Progenitor cell of endocrine pancreas (in vitro differentiated cells): ENCODE measurements around the gene C3orf62. TPM values are rescaled to one million over a fixed set of nuclear protein-coding genes. Genes with fewer than 3 reads are reported as not detected.

Source experiments
- DNase-seq: peaks from one replicate; pipeline ENCODE4 v3.0.0; 2021; ENCODE audit warnings: low spot score; ENCODE audit not compliant: unreplicated experiment
- H3K27ac Mint-ChIP-seq: 2 replicates; pipeline ENCODE4 v1.8.0; 2021; ENCODE audit warnings: mild to moderate bottlenecking, moderate library complexity, mixed read lengths
- H3K27me3 Mint-ChIP-seq: 2 replicates; pipeline ENCODE4 v1.8.0; 2021; ENCODE audit warnings: mixed read lengths
- H3K36me3 Mint-ChIP-seq: 2 replicates; pipeline ENCODE4 v1.8.0; 2022; ENCODE audit warnings: mixed read lengths; ENCODE audit not compliant: insufficient read depth
- H3K4me1 Mint-ChIP-seq: 2 replicates; pipeline ENCODE4 v1.8.0; 2021; ENCODE audit warnings: low read depth, mixed read lengths
- H3K4me3 Mint-ChIP-seq: 2 replicates; pipeline ENCODE4 v1.8.0; 2021; ENCODE audit warnings: low read depth, mild to moderate bottlenecking, moderate library complexity, mixed read lengths
- H3K9me3 Mint-ChIP-seq: 2 replicates; pipeline ENCODE4 v1.8.0; 2021; ENCODE audit warnings: low read depth, mixed read lengths
- long read RNA-seq: library from polyadenylated mRNA; unstranded; transcript quantifications from one replicate; pipeline ENCODE4 v2.0.0, GENCODE V29; 2020
- total RNA-seq: library from RNA; stranded (reverse); gene quantifications from 2 replicates; pipeline ENCODE4 v1.2.1, GENCODE V29; 2021
- TF ChIP-seq, protein P1 (sequence below): fragments of 200-600 bp; sonication (generic); IDR thresholded peaks from one replicate; pipeline ENCODE4 v1.5.0; 2021; ENCODE audit warnings: antibody characterized with exemption, mild to moderate bottlenecking; ENCODE audit not compliant: unreplicated experiment

Gene C3orf62
- total RNA-seq = 14.8 and 15.1 TPM in 2 replicates
- long read RNA-seq, full-length matches to known transcripts = 1 of 2 reads
- long read RNA-seq, partial matches to known transcripts = 0 of 2 reads
- long read RNA-seq, other reads (novel, unspliced or antisense) = 1 of 2 reads

- peak; percentile 12 for DNase-seq
- Mint-ChIP-seq H3K9me3 (no peaks in the 10 kb centered on the region), H3K4me3 (peak within 1 kb of the TSS; percentile 64), H3K36me3 (peaks cover 20% of the 10 kb centered on the region), H3K27ac (peak within 1 kb of the TSS; percentile 77), H3K27me3 (no peaks in the 10 kb centered on the region), H3K4me1 (no peaks in the 10 kb centered on the region)
- TF ChIP-seq, protein P1, sequence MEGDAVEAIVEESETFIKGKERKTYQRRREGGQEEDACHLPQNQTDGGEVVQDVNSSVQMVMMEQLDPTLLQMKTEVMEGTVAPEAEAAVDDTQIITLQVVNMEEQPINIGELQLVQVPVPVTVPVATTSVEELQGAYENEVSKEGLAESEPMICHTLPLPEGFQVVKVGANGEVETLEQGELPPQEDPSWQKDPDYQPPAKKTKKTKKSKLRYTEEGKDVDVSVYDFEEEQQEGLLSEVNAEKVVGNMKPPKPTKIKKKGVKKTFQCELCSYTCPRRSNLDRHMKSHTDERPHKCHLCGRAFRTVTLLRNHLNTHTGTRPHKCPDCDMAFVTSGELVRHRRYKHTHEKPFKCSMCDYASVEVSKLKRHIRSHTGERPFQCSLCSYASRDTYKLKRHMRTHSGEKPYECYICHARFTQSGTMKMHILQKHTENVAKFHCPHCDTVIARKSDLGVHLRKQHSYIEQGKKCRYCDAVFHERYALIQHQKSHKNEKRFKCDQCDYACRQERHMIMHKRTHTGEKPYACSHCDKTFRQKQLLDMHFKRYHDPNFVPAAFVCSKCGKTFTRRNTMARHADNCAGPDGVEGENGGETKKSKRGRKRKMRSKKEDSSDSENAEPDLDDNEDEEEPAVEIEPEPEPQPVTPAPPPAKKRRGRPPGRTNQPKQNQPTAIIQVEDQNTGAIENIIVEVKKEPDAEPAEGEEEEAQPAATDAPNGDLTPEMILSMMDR = no peak
These were observed at the start of gene C3orf62 for GRCh38 chr3:49276475-49277382. Gene C3orf62, minus strand, starts transcription at chr3:49277232. Its CDS starts 360 bp downstream, at chr3:49276872.

DNA sequence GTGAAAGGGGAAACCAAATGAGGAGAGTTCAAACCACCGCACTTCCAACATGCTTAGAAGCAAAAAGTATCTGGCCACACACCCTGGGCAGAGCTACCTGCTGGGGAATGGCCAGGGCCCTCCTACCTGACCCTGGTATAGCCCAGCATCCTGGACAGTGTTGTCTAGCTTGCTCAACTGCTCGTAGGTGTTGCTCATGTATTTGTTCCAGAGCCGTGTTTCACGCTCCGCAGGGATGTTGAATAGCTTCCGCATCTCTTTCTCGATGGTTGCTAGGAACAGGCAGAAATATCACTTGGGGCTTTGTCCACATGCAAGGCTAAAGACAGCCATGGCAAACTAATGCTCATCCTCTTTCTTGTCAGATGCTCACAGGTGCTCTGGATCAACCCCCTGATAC lies 47.7 kb upstream of the C3orf62 start:
- Mint-ChIP-seq H3K4me3 (no peak overlapping the region), H3K4me1 (no peaks in the 10 kb centered on the region), H3K9me3 (no peaks in the 10 kb centered on the region), H3K27ac (no peak overlapping the region), H3K27me3 (no peaks in the 10 kb centered on the region), H3K36me3 (peaks cover 31% of the 10 kb centered on the region)
- DNase-seq = no peak
- TF ChIP-seq, protein P1 = no peak

- H3K36me3 Mint-ChIP-seq = peaks cover 15% of the 10 kb centered on the region
- no peak overlapping the region for H3K4me3 Mint-ChIP-seq
- H3K27ac Mint-ChIP-seq = no peak overlapping the region
- H3K27me3 Mint-ChIP-seq = no peaks in the 10 kb centered on the region
- TF ChIP-seq, protein P1 = no peak
- no peaks in the 10 kb centered on the region for H3K4me1 Mint-ChIP-seq
- DNase-seq = no peak
- H3K9me3 Mint-ChIP-seq = no peaks in the 10 kb centered on the region
These were observed 39.8 kb upstream of the C3orf62 start for GRCh38 chr3:49316696-49317457.

- no peaks in the 10 kb centered on the region for H3K27me3 Mint-ChIP-seq
- H3K27ac Mint-ChIP-seq = no peak overlapping the region
- DNase-seq = no peak
- H3K36me3 Mint-ChIP-seq = peaks cover 16% of the 10 kb centered on the region
- H3K4me3 Mint-ChIP-seq = no peak overlapping the region
- H3K4me1 Mint-ChIP-seq = no peaks in the 10 kb centered on the region
- TF ChIP-seq, protein P1 = no peak
- H3K9me3 Mint-ChIP-seq = no peaks in the 10 kb centered on the region
These were observed 37.1 kb upstream of the C3orf62 start for GRCh38 chr3:49313896-49314688.
